HG03039 (cell line): ENCODE results near the gene ADAMTS17.

Experiments
- ATAC-seq: cut with Tn5 transposase; IDR thresholded peaks from one replicate; pipeline ENCODE4 v1.9.1; 2021; ENCODE audit warnings: mild to moderate bottlenecking, moderate library complexity; ENCODE audit not compliant: unreplicated experiment

Gene ADAMTS17

GRCh38 chr15:100141311-100142001, 200.3 kb downstream of the ADAMTS17 start:
- no peak for ATAC-seq

DNA sequence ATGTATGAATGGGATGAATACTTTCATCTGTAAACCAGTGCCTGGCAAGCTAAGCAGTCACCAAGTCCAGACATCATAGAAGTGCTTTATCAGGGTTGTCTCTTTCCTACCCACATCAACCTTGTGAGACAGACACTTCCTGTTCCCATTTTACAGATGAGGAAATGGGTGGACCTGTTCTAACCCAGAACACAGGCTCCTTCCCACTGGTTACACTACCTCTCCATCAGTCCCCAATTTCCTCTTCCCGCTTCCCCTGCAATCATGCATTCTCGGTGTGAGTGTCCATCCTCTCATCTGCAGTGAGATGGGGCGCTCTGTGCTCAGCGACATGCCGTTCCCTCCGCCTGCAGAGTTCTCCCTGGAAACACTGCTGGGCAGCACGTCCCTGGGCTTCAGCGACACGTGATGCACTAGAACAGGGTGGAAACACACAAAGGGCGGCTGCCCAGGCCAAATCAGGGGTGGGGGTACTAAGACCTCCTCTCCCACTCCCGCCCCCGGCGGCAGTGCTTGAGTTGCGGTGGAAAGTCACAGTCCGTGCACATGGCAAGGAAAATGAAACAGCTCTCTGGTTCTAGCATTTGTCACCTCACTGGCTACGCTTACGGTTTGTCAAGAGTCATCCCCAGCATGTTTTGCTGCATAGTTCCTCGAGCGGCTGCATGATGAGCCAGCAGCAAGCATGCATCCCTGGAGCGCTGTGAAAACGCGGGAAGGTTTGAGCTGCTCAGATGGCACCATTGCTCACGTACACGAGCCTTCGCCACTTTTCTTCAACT, 201.1 kb downstream of the ADAMTS17 start:
- ATAC-seq: no peak

DNA sequence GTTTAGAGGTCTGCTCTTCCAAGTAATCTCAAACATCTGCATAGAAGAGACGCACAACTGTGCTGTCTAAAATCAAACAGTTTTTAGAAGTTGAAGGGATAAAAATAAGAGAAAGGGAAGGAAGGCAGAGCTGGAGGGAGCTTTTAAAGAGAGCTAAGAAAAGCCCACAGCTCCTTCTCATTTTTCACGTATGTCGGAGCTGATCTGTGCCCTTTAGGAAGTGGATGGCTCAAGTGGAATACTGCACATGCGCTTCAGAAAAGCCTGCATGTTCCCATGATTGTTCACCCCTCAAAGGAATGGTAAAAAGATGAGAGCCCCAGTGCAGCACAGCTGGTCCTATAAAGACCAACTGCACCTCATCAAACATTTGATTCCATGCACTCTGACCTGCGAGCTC, 207.2 kb downstream of the ADAMTS17 start:
- ATAC-seq: no peak

DNA sequence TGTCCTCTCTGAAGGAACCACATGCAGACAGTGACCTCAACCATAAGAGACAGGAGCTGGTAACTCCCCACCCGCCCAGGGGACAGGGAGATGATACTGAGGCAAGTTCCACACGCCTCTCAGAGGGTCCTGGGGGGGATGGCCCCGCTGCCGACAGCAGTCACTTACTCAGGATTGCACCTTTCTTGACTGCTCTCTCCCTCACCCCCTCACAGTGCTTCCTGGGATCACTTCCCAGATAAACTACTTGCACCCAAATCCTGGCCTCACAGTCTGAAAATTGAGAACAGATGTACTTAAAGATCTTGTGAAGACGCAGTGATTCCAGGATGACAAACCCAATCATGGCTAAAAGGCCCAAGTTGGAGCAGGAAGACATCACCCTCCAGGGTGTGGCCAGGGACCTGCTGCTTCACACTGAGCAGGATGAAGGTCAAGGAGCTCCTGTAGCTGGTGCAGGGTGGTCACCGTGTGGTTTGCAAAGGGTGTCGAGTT, 207.6 kb downstream of the ADAMTS17 start:
- no peak for ATAC-seq

GRCh38 chr15:100133001-100133400, 208.8 kb downstream of the ADAMTS17 start:
- no peak for ATAC-seq

GRCh38 chr15:100132309-100132708, 209.5 kb downstream of the ADAMTS17 start:
- no peak for ATAC-seq

DNA sequence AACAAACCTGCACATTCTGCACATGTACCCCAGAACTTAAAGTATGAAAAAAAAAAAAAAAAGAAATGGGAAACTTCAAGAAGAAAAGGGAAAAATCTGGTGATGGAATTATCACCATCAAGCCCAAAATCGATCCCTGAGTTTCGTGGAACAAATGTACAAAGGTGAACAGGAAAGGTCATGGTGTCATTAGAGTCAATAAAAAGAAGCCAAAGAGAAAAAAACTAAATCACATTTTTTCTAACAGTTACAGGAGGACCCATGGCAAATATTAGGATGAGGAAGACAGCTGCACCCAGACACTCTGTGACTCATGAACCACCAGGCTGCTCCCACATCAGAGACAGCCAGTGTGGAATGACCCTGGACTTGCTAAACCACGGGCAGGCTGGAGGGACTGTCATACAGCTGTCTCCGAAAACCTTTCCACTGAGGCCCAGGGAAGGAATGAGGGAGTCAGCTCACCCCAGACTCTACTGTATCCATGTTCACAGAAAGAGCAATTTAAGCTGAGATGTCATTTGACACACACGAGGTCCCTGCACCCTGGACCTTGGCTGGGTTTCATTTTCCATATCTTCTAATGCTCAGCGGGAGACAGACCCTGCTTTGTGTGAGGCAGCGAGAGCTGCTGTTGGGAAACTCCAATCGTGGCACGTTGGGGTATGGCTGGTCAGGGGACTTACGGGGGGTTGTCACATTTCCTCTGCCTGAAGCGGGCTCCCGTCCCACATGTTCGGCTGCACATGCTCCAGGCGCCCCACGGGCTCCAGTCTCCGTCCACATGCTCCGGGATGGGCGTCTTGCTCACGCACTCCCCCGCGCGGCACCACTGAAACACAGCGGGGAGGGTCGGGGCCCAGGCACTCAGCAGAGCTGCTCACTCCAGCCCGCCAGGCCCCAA, 210.2 kb downstream of the ADAMTS17 start:
- ATAC-seq: no peak

GRCh38 chr15:100129677-100130076, 212.1 kb downstream of the ADAMTS17 start:
- ATAC-seq: no peak

- ATAC-seq: no peak
These were observed 216.2 kb downstream of the ADAMTS17 start for GRCh38 chr15:100125401-100126191.

DNA sequence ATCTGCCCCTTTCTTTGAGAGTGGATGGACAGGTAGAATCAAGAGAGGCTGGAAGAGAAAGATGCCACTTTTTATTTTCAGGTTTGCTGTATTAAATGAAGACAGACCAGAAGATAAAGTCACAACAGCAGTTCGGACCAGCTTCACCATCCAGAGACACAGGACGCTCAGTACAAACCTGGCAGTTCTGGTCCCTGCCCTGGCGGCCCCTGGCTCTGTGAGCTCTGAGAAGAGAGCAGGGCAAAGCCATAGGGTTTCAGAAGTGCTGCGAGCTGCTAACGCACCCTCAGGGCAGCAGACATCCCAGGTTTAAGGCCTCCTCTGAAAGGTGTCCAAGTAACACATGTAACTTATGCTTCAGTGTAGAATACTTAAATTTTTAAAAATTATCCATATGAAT, 216.8 kb downstream of the ADAMTS17 start:
- ATAC-seq: no peak

GRCh38 chr15:100124361-100124760, 217.4 kb downstream of the ADAMTS17 start:
- ATAC-seq: no peak

- ATAC-seq: no peak
These were observed 218.2 kb downstream of the ADAMTS17 start for GRCh38 chr15:100123611-100124010.

GRCh38 chr15:100121285-100121684, 220.5 kb downstream of the ADAMTS17 start:
- no peak for ATAC-seq

GRCh38 chr15:100120111-100120510, 221.7 kb downstream of the ADAMTS17 start:
- ATAC-seq: no peak

DNA sequence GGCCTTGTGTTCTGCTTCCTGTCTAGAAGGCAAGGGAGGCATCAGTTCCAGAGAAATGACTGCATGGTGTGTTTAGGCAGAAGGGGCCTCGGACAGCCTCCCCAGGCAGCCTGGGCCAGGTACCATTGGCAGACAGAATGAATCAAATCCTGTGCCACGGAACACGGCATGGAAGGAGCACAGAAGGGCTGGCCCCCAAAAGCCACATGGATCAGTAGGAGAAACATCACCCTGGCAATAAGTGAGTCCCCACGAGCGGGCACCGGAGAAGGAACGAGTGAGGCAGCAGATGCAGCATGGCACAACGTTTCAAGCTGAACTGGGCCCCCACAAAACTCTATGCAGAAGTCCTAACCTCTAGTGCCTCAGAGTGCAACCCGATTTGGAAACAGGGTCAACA, 223.2 kb downstream of the ADAMTS17 start:
- no peak for ATAC-seq

GRCh38 chr15:100116416-100117190, 225.2 kb downstream of the ADAMTS17 start:
- no peak for ATAC-seq

DNA sequence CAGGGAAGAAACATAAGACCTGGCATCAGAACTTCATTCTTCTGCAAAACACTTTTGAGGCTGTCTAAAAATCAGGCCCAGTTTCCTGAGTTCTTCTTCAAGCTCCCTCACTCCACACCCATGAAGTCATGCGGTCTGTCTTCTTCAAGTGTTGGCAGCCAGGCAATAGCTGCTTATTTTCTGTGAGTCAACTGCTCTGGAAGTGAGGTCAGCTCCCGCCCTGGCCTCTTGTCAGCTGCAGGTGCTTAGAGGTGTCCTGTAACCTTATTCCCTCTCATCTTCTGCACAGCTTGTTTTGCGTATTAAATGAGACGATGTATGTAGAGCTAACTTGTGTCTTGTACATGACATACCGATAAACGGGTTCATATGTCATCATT, 226.1 kb downstream of the ADAMTS17 start:
- no peak for ATAC-seq

DNA sequence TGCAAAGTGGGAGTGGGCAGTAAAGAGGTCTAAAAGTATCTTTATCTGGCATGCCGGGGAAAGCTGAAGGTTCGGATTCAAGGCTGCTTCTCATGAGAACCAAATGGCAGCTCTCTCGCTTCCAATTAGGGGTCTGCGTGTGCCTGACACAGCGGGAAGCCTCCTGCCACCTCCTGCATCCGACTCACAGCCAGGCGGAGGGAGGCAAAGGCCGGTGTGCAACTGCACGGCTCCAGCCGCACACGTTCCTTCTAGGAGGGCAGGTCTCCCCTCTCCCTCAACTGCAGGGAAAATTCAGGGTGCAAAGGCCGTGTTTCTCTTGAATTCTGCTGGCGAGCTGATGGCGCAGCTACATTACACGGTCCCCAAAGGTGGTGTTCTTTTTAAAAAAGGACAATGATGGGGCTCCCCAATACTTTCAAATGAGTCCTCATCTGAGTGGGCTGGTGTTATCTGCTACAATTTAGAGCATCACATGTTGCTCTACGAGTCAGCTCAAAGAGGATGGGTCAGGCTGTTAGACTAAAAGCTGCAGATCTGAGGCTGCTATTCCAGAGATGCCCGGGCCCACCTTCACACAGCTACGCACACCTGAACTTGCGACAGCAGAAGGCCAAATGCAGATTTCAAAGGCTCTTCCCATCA, 226.6 kb downstream of the ADAMTS17 start:
- no peak for ATAC-seq

GRCh38 chr15:100114571-100114970, 227.2 kb downstream of the ADAMTS17 start:
- no peak for ATAC-seq
